GM12891 (cell line): ENCODE results near the gene SFRP5.

Source experiments
- POLR2A ChIP-seq: IDR thresholded peaks from 2 replicates; pipeline ENCODE4 v1.6.1; 2011; ENCODE audit warnings: low read depth, low read length, control low read depth
- POLR2AphosphoS5 ChIP-seq: IDR thresholded peaks from 2 replicates; pipeline ENCODE4 v1.6.1; 2011; ENCODE audit warnings: low read depth, low read length, control low read depth
- SPI1 ChIP-seq: IDR thresholded peaks from 2 replicates; pipeline ENCODE4 v1.6.1; 2011; ENCODE audit warnings: low read depth, low read length, control low read depth
- TAF1 ChIP-seq: IDR thresholded peaks from 2 replicates; pipeline ENCODE4 v1.6.1; 2011; ENCODE audit warnings: low read depth, low read length, control low read depth

DNA sequence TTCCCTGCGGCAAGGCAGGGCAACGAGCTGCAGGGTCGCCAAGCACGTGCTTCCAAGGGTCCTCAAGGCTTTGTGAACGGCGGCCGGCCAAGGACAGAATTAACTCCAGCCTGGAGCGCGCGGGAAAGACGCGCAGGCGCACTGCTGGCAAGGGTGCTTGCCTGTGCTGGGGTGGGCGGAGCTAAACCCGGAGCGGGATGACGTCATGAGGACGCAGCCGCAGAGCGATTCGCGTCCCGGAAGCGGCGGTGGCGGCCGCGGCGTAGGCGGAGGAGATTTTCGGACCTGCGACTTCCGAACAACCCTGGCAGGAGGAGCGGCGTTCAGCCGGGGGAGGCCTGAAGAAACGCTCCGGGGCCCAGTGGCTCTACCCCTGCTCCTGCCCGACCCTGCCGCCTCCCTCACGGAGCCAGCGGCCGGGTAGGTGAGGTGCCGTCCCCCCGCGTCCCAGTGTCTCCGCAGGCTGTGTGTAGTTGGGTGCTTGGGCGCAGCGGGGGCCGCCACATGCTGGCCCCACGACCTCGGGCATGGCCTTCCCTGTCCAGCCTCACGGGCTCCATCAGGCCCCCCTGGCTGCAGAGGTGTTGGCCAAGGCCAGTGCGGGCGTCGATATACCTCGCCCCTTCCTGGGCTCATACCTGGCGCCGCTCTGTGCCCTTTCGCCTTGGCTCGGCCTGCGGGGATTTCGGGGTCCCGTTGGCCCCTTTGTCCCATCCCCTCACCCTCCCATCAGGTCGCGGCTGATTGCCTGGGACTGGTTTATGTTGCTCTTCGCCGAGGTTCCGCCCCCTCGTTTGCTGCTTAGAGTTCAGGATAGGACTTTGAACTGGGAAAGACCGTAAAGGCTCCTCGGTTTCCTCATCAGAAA lies 34.7 kb downstream of the SFRP5 start, which contains the start of gene ZFYVE27:
- peak; percentile 87 for TF ChIP-seq POLR2AphosphoS5
- TF ChIP-seq POLR2A = peak; percentile 91
- TF ChIP-seq TAF1 = no peak; the same call in none of the 2 replicates
- no peak for TF ChIP-seq SPI1
